Lower leg skin (tissue), 3 donors: ENCODE data around the gene ZNF462.

Experiments used
- POLR2A ChIP-seq, 2 donors: fragments of 450-650 bp; IDR thresholded peaks; one replicate each; pipeline ENCODE4 v1.6.1; 2016 to 2017; ENCODE audit warnings: antibody characterized with exemption in 2 of 2, mild to moderate bottlenecking in 1 of 2, moderate library complexity in 1 of 2
- TF ChIP-seq, protein P1 (sequence below), 3 donors: fragments of 450-650 bp; IDR thresholded peaks; one replicate each; pipeline ENCODE4 v1.5.1; 2016; ENCODE audit warnings: antibody characterized with exemption in 3 of 3, mild to moderate bottlenecking in 3 of 3, moderate library complexity in 2 of 3

DNA sequence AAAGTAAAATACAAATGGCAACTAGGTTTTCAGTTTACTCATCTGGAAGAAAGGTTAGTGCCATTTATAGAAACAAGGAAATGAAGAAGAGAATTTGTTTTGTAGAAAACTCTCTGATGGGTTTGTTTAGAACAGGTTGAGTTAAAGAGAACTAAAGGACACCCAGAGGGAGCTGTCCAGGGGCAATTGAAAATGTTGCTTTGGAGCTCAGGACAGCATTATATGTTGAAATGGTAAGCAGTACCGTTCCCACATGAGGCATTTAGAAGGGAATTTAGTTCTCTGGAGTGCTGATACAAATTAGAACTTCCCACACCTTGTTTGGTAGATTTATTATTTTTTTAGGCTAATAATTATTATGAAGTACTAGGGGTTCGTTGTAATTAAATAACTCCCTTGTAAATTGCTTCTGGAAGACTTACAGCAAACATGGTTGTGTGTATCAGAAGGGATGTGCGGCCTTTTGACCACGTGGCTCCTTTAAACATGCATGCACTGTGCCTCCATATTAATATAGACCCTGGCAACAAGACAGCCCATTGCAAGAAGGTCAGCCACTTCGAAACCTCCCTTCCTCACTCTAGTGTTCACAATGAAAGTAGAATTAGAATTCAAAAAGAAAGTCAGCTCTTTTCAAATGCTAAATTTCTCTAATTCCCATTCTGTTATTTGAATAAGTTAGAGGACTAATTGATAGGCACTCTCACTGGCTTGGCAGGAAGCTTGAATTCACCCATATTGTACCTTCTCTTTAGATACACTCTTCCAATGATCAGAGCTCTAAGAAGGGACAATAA is 71.7 kb downstream of the ZNF462 start:
- TF ChIP-seq, protein P1, sequence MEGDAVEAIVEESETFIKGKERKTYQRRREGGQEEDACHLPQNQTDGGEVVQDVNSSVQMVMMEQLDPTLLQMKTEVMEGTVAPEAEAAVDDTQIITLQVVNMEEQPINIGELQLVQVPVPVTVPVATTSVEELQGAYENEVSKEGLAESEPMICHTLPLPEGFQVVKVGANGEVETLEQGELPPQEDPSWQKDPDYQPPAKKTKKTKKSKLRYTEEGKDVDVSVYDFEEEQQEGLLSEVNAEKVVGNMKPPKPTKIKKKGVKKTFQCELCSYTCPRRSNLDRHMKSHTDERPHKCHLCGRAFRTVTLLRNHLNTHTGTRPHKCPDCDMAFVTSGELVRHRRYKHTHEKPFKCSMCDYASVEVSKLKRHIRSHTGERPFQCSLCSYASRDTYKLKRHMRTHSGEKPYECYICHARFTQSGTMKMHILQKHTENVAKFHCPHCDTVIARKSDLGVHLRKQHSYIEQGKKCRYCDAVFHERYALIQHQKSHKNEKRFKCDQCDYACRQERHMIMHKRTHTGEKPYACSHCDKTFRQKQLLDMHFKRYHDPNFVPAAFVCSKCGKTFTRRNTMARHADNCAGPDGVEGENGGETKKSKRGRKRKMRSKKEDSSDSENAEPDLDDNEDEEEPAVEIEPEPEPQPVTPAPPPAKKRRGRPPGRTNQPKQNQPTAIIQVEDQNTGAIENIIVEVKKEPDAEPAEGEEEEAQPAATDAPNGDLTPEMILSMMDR (IDR thresholded peaks at IDR 0.05): no peak
- no peak for TF ChIP-seq POLR2A (IDR thresholded peaks at IDR 0.05)
